HG02870 (cell line): Measurements from ENCODE around the gene TTN.

ENCODE experiments used
- ATAC-seq: cut with Tn5 transposase; IDR thresholded peaks from one replicate; pipeline ENCODE4 v1.9.1; 2021; ENCODE audit warnings: mild to moderate bottlenecking, moderate library complexity; ENCODE audit not compliant: unreplicated experiment

TTN gene

DNA sequence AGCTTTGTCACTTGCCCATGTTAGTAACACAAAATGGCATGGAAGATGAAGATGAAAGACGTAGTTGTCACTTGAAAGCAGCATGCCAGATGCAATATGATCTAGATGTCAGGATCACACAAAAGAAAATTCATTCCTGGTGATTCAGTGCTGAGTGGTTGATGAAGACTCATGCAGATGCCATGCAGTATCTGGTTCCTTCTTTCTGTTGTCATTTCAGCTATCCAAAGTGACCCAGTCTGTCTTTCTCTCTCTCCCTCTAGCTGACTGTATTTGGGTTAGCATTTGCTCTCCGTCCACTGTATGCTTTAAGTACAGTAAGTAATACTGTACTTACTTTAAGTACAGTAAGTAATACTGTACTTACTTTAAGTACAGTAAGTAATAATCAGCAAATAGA is 50.4 kb downstream of the TTN start:
- ATAC-seq: no peak

DNA sequence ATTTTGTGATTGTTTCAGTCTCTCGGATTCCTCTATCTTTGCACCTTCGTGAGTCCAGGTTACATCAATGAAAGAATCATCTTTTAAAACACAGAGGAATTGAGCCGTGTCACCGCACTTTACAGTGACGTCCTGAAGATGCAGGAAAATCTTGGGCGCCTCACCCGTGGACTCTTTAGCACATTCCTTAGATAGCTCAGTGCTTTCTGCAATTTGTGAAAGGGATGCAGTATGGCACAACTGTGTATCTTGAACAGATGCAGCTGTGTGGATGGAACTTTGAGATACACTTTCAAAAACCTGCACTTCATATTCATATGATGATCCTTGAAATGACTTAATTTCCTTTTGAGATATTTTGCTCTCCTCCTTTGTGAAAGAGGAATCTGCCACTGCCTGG is 50.9 kb downstream of the TTN start:
- ATAC-seq: no peak

DNA sequence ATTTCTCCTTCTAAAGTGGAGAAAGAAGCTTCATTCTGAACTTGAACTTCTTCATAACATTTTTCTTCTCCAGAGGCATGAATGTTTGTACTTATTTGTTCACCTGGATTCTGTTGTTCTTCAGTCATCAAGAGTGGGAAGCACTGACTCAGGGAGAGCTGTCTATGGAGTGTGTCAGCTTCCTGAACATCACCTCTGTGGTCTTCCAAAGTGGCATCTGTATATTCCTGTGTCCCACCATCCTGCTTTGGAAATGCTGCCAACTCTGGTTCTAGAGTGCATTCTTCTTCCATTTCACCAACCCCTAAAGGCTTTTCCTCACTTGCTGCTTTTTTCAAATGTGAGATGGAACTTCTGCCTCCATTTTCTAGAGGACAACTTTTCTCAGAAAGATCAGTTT is 59.5 kb downstream of the TTN start:
- no peak for ATAC-seq

DNA sequence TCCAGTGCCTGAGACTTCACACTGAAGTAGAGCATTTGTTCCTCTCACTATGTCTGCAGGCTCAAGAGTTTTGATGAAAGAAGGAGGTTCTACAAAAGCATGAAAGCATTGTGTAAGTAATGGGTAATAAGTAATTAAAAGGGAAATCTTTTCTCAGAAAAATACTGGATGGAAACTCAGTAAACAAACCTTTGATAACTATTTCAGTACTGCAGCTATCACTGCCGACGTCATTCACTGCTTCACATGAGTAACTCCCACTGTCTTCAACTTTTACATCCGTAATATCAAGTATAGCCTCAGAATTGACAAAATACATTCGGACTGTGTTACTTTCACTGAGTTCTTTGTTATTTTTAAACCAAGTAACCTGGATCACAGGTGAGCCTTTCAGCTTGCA is 72.7 kb downstream of the TTN start:
- ATAC-seq: no peak

DNA sequence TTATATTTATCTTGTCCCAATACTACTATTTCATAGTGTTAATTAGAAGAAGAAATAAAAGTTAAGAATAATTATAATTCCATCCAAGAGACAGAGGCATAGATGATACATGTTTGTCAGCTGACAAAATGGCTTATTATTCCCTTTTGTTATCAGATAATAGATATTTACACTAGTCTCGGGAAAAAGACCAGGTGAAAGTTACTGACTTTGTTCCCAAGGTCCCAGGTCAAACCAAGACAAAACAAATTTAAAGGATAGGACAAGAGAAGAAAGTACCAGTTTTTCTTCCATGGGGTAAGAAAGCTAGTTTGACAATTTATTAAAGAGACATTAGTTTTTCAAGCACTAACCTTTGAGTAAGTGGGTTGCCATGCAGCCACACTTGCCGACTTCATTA is 73.2 kb downstream of the TTN start:
- no peak for ATAC-seq

DNA sequence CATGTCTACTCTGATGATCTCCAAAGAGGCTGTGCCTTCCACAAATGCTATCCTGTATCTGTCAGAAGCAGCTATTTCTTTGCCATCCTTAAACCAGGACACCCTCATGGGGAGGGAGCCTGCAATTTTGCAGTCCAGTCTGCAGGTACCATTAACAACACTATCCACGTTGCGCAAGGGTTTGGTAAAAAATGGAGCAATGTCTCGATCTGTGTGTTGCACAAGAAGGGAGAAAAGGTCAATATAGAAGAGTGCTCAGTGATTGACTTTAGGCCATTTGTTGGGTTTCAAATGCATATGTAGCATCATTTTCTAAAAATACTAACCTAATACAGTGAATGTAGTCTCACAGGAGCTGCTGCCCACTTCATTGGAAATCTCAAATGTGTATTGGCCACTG is 74.3 kb downstream of the TTN start:
- ATAC-seq: no peak

DNA sequence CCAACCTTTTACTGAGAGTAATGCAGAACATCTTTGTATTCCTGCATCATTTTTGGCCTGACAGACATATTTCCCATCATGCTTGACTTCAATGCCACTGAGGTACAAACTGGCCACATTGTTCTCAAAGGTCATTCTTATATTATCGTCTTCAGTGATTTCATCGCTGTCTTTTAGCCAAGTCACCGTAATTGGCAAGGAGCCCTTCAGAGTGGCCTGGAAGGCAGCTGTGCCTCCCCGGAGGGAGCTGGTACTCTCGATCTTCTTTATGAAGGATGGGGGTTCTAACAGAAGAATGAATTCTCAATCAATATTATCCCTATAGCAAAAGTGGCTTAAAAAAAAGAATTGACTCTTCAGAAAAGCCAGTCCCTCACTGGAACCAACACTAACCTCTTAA is 75.9 kb downstream of the TTN start:
- no peak for ATAC-seq

DNA sequence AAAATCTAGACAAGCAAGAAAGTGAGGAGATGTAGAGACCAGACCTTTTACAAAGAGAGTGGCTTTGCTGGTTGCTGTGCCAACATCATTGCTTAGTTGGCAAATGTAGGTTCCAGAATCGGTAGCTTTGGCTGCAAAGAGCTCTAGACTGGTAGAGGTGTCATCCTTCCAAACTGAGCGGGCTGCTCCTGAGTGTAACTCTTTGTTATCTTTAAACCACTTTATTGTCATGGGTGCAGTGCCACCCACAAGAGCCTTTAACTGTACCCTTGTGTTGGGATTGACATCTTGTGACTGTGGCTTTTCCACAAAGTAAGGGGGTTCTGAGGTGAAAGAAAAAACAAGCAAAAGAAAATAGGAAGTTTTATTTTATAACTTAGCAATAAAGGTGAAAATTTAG is 77.2 kb downstream of the TTN start:
- no peak for ATAC-seq

DNA sequence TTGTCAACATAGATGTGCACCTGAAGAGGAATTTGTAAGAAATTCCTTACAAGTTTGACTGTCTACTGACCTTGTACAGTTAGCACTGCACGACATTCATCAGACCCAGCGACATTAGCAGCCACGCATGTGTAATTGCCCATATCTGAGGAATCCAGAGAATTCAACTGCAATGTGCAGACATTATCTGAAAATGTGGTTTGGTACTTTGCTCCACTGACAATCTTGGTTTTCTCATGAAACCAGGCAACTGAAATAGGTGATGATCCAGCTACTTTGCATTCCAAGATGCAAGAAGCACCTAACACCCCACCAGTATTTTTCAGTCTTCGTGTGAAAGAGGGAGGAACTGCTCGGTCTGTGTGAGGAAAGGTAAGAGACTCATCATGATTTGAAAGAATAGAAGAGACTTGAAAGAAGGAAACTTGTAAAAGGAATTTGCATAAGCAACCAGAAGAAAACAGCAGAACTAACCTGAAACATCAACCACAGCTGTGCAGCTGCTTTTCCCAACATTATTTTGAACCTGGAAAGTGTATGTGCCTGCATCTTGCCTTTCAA is 83.4 kb downstream of the TTN start:
- no peak for ATAC-seq

DNA sequence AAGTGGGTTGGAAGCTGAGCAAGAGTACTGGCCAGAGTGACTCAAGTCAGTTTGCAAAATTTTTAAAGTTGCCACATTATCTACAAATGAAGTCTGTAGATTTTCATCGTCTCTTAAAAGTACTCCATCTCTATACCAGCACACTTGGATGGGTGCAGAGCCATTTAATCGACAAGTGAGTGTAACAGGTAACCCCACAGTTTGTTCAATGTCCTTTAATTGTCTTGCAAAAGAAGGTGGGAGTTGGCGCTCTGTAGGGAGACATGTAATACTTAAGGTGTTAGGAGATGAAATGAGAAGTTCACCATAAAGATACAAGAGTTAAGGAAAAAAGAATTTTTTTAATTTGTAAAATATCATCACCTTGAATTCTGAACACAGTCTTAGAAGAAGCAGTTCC is 84.9 kb downstream of the TTN start:
- no peak for ATAC-seq

DNA sequence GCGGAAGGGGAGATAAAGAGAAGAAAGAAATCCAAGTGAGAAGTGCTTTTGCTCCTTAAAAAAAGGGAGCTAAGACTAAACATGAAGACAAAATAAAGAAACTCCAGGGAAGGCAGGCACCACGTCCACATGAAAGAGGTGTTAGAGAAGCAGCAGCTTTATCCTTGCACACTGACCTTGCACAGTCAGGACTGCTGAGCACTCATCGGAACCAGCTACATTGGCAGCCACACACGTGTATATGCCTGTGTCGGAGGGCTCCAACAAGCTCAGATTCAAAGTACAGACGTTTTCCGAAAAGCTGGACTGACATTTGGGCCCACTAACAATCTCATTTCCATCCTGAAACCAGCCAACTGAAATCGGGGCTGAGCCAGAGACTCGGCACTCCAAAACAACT is 88.2 kb downstream of the TTN start:
- no peak for ATAC-seq

DNA sequence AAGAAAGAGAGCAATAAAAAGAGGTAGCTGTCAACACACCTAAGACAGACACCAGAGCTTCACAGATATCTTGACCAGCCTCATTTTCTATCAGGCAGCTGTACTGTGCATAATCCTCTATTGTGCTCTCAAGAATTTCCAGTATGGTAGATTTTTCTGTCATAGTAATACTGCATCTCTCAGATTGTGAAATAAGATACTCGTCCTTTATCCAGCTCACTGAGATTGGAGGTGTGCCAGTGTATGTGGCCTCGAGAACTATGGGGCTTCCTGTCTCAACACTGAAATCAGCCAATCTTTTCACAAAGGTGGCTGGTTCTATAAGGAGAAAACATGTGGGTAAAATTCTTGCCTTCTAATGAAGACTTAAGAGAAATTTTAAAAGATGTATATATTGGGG is 88.9 kb downstream of the TTN start:
- ATAC-seq: no peak

DNA sequence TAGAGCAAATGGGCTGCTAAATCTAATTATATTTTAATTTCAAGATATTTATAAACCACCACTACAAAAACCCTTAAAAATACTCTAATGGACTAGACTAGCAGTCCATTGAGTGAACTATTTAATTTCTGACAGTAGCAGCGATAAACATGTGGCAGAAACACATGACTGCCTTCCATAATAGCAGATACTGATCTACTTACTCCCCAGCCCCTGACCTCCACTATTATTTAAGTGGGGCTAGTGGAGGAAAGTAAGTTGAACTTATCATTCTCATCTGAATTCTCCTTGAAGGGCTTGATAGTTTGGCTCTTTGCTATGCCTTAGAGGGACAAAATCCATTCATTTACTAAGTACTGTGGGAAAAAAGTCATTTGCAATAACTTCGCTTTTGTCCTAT is 90.8 kb downstream of the TTN start:
- ATAC-seq: no peak

DNA sequence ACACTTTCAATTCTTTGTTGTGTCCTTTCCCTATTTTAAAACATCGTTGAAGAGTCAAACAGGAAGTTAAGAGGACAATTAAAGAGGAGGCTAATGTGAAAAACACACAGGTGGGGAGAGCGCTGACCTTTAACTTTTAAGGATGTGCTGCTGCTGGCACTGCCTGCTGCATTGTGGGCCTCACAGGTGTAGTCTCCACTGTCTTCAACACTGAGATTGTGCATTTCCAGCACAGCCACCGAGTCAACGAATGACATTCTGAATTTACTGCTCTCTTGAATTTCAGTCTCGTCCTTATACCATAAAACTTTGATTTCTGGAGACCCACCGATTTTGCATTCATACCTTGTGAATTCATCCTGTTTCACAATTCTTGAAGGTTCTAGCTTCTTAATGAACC is 91.9 kb downstream of the TTN start:
- no peak for ATAC-seq

DNA sequence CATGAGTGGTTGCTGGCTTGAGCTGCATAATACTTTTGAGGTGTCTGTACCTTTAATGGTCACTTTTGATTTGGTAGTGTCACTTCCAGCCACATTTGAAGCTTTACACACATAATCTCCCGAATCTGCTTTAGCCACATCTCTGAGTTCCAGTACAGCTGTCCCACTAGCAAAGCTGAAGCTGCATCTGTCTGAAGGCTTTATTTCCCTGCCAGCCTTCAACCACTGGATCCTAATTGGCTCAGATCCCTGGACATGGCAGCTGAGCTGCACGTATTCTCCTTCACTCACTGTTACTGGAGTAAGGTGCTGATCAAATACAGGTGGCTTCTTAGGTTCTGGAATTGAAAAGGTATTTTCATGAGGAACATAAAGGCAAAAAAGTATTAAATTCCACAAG is 99.7 kb downstream of the TTN start:
- no peak for ATAC-seq

DNA sequence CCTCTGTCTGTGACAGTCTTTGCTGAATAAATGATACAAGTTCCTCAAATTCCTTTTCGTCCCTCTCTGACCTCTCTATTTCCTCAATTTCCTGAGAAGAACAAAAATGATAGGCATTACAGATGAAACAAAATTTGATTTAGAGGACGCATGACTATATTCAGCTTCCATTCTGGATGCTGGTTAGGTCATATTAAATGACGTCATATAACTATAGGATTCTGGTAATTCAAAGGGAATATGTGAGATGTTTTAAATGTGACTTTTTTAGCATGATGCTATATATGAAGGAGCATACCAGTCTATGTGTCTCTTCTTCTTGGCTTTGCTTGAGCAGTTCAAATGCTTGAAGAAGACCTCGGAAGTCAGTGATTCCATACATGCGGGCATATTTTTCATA is 102.3 kb downstream of the TTN start:
- ATAC-seq: no peak

DNA sequence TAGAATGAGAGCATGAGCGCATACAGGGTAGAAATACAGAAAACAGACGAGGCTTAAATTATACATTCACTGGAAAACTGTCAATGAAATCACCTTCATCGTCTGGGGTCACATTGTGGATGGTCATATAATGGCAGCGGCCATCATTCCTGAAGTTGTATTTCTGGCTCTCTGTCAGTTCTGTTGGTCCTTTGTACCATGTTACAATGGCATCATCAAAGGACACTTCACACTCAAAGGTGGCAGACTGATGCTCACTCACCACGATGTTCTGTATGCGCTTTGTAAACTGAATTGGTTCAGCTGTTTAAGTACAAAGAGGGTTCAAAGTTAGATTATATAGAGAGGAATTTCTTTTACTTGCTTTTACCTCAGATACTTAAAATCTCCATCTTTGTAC is 104.9 kb downstream of the TTN start:
- ATAC-seq: no peak

DNA sequence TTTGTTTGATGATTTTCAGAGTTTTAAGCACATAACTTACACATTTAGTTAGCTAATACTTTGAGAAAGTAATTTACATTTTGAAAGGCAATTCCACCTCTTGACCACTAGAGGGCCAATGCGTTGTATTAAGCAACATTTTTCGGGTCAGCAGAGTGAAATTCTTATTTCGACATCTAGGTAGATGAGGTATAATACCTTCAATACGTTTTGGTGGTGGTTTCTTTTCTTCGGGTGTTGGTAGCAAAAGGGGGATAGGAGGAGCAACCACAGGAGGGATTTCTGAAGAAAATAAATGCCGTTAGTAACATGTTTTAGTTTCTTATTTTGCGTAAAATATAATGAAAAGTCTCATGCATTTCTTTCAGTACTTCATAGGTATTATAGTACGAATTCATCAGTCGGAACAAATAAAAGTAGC is 106.3 kb downstream of the TTN start:
- no peak for ATAC-seq

DNA sequence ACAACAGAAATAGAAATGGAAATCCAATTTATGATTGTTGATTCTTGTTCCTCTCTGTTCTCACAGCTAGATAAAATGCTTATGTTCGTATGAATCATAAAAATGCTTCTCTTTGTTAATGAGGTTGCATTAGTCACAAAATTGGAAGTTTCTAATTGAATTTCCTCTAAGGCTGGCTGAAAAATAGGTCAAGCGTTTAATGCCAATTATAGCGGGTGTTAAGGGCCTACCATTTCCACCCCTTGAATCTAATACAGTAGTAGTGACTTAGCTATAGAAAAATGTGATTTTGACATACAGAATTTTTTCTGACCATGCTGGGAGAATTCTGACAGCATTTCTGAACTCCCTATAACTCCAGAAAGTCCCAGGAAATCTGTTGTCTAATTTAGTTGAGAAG is 107.1 kb downstream of the TTN start:
- no peak for ATAC-seq

DNA sequence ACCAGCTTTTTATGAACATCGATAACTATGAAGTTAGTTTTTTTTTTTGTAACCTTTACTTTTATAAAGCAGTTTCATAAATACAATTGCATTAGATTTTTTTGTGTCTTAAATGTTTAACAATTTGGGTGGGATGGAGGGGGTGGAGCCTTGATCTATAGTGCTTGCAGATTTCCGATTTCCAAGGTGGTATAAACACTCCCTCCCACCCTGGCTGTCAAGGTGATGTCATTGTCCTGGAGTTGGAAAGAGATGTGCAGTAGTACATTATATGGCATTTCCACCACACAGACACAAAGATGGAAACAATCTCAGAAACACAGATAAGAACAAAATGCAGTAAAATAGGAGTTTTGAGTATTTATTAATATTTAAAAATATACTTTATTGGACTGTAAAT is 114.4 kb downstream of the TTN start:
- ATAC-seq: no peak

DNA sequence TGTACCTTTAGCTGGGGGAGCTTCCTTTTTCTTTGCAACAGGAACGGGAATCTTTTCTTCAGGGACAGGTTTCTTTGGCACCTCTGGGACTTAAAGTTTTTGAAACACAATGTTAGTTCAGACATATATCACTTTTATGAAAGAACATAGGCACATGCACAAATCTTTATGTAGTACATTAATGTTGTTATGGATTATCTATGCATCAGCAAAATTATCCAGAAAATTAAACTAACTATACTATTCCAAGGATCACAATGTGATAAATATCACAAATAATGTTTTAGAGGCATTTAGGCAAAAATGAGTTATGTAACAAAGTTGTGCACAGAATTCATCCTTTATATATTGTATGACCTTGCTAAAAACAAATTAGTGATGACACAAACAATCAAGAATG is 117.4 kb downstream of the TTN start:
- ATAC-seq: no peak

DNA sequence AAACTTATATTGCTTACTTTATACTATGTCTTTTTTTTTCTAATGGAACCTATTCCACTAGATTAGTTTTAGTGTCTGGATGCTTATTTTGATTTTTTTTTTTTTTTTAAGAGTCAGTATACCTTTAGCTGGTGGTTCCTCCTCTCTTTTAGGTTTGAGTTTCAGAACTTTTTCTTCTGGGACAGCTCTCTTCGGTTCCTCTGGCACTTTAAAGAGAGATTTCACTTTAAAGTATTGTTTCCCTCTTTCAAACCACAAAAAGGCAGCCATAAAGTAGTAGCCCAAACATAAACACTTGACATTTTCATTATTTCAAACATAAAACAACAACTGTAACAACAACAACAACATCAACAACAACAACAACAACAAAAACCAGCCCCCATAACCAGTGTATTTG is 123.3 kb downstream of the TTN start:
- no peak for ATAC-seq

DNA sequence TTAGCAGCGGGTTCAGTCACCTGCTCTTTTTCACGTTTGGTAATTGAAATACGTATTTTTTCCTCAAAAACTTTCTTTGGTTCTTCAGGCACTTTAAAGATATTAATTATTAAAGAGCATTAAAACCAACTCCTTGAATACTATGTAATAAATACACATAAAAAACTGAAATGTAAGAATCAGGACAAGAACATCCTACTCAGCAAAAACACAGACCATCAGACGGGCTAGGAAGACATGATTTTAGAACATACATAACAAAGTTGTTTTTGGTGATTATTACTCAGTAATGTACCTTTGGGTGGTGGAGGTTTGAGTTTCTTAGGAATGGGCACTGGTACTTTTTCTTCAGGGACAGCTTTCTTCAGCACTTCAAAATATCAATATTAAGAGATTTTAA is 126.1 kb downstream of the TTN start:
- ATAC-seq: no peak

DNA sequence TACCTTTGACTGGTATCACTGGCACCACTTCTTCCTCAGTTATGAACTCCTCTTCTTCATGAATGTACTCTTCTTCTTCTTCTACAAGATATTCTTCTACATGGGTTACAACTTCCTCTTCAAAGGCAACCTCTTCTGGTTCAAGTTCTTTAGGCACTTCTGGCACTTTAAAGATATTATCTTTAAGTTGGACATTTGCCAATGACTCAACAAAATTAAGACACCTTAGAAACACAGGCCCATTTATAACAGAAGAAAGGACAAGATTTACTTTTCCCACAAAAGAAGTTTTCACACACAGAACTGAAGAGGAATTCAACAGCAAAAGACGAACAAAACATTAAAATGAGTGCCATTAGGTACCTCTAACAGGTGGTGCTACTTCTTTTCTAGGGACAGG is 127.3 kb downstream of the TTN start:
- ATAC-seq: no peak
